GM12878 (cell line): ENCODE results near the gene LIG1. TPM values are rescaled to one million over a fixed set of nuclear protein-coding genes. Genes with fewer than 3 reads are reported as not detected.

Experiments used
- ATAC-seq: fragments of 200-7000 bp; cut with Tn5 transposase; 3 replicates; pipeline ENCODE4 v1.9.1; 2020; ENCODE audit warnings: mild to moderate bottlenecking, moderate library complexity
- BruUV-seq: library from RNA; stranded (reverse); fragments of 400-500 nt; replicated peaks from 2 replicates; lab custom pipeline; 2021; lab: Mats Ljungman, UMichigan
- CTCF ChIA-PET: fragments of 300-600 bp; sonication (Branson Sonifier 250); formaldehyde crosslinking; extraction: SDS; loops from one replicate; lab custom pipeline; 2021; ENCODE audit warnings: inconsistent platforms; lab: Yijun Ruan, JAX
- POLR2A ChIA-PET: fragments of 350-600 bp; formaldehyde crosslinking; extraction: SDS; loops from one replicate; lab custom pipeline; 2021; ENCODE audit warnings: inconsistent platforms; lab: Charles Lee
- RAD21 ChIA-PET: fragments of 300-600 bp; sonication (Branson Sonifier 250); formaldehyde crosslinking; loops from one replicate; lab custom pipeline; 2023; ENCODE audit warnings: antibody characterized with exemption; ENCODE audit not compliant: unreplicated experiment; lab: Charles Lee
- SMC1A ChIA-PET: fragments of 300-600 bp; sonication (Branson Sonifier 250); formaldehyde crosslinking; loops from one replicate; lab custom pipeline; 2023; ENCODE audit not compliant: unreplicated experiment, uncharacterized antibody; lab: Charles Lee
- DNase-seq: peaks from one replicate; pipeline ENCODE4 v3.0.0-alpha.2; 2011; ENCODE audit warnings: low read depth, low spot score
- FAIRE-seq: peaks from 3 replicates; lab custom pipeline; 2011; peaks lifted over from hg19 to GRCh38; lab: Jason Lieb, UNC
- H2AFZ ChIP-seq: 2 replicates; pipeline ENCODE4 v1.6.0; 2011; ENCODE audit warnings: low read depth, low read length, control low read depth; ENCODE audit not compliant: control insufficient read depth
- H3K27ac ChIP-seq: 2 replicates; pipeline ENCODE4 v1.5.1; 2011; ENCODE audit warnings: control low read depth; ENCODE audit not compliant: control insufficient read depth, insufficient read depth
- H3K27me3 ChIP-seq, 2 experiments: replicated peaks in 1 of 2; 2 replicates each; pipeline versions ENCODE4 v1.6.0 to v1.6.1; 2011; ENCODE audit warnings: low read length in 1 of 2; ENCODE audit not compliant: control insufficient read depth in 2 of 2, insufficient read depth in 2 of 2
- H3K36me3 ChIP-seq, 2 experiments: 2 replicates each; pipeline ENCODE4 v1.5.1; 2011; ENCODE audit warnings: low read length in 1 of 2; ENCODE audit not compliant: control insufficient read depth in 2 of 2, insufficient read depth in 2 of 2
- H3K4me1 ChIP-seq: 2 replicates; pipeline ENCODE4 v1.6.1; 2011; ENCODE audit warnings: mild to moderate bottlenecking, low read length, moderate library complexity, mixed read lengths; ENCODE audit not compliant: control insufficient read depth, insufficient read depth
- H3K4me2 ChIP-seq: 2 replicates; pipeline ENCODE4 v1.6.0; 2011; ENCODE audit warnings: control low read depth; ENCODE audit not compliant: control insufficient read depth, insufficient read depth
- H3K4me3 ChIP-seq: fragments of 200-600 bp; sonication (generic); 2 replicates; pipeline ENCODE4 v1.5.1; 2016
- H3K79me2 ChIP-seq: 2 replicates; pipeline ENCODE4 v1.6.0; 2011; ENCODE audit warnings: low read length; ENCODE audit not compliant: control insufficient read depth, insufficient read depth
- H3K9ac ChIP-seq: 2 replicates; pipeline ENCODE4 v1.8.0; 2011; ENCODE audit warnings: low read length, control low read depth, mixed read lengths; ENCODE audit not compliant: control insufficient read depth, insufficient read depth
- H3K9me3 ChIP-seq: replicated peaks from 3 replicates; pipeline ENCODE4 v1.5.1; 2011; ENCODE audit warnings: mild to moderate bottlenecking, low read length; ENCODE audit not compliant: control insufficient read depth, insufficient read depth
- H4K20me1 ChIP-seq: 2 replicates; pipeline ENCODE4 v1.6.0; 2011; ENCODE audit not compliant: control insufficient read depth, insufficient read depth
- ASH2L ChIP-seq: fragments of 300-600, 200-600 bp; sonication (generic); IDR thresholded peaks from 2 replicates; pipeline ENCODE4 v1.6.1; 2017; ENCODE audit warnings: low read depth, mild to moderate bottlenecking, borderline replicate concordance
- GATAD2B ChIP-seq: fragments of 450-650 bp; conservative IDR thresholded peaks from 2 replicates; pipeline ENCODE4 v1.6.1; 2017; ENCODE audit warnings: low read depth, mild to moderate bottlenecking, moderate library complexity
- NBN ChIP-seq: fragments of 450-650 bp; IDR thresholded peaks from 2 replicates; pipeline ENCODE4 v1.6.1; 2016
- NFYB ChIP-seq: IDR thresholded peaks from 2 replicates; pipeline ENCODE4 v1.6.1; 2011; ENCODE audit warnings: low read depth, mild to moderate bottlenecking, low read length, improper control_type of control experiment, moderate library complexity; ENCODE audit not compliant: insufficient read depth
- POLR2A ChIP-seq: IDR thresholded peaks from 2 replicates; pipeline ENCODE4 v1.6.1; 2011; ENCODE audit warnings: low read depth, mild to moderate bottlenecking, low read length
- SREBF2 ChIP-seq: IDR thresholded peaks from 2 replicates; pipeline ENCODE4 v1.6.1; 2012; ENCODE audit warnings: mild to moderate bottlenecking, low read length
- TCF12 ChIP-seq: IDR thresholded peaks from 2 replicates; pipeline ENCODE4 v1.6.1; 2011; ENCODE audit warnings: low read depth, mild to moderate bottlenecking, low read length
- TCF7 ChIP-seq: IDR thresholded peaks from 2 replicates; pipeline ENCODE4 v1.6.1; 2014; ENCODE audit warnings: antibody characterized with exemption, borderline replicate concordance
- ZNF622 ChIP-seq: fragments of 450-650 bp; IDR thresholded peaks from 2 replicates; pipeline ENCODE4 v1.6.1; 2017; ENCODE audit warnings: mild to moderate bottlenecking, inconsistent platforms
- WGBS: methylation state at CpG from one replicate; pipeline ENCODE4 v1.1.6; 2016; ENCODE audit warnings: low lambda C conversion rate; ENCODE audit not compliant: insufficient replicate concordance, insufficient coverage; ENCODE audit errors: missing lambda C conversion rate; 5-methylcytosine and 5-hydroxymethylcytosine counted together
- in situ Hi-C: fragments of 300-500 bp; cut with MboI; formaldehyde crosslinking; loops from 9 replicates; pipeline ENCODE4 v1.14.3; 2018; ENCODE audit warnings: mixed read lengths
- intact Hi-C: fragments of 100-400 bp; cut with micrococcal nuclease; formaldehyde crosslinking; loops from one replicate; pipeline ENCODE4 v1.14.2; 2022; ENCODE audit not compliant: unreplicated experiment
- polyA plus RNA-seq, 11 experiments: library from polyadenylated mRNA; depleted of rRNA in 4 of 11; unstranded in 6 of 11; stranded (reverse) in 5 of 11; fragments of >200 nt; fragmentation: Nextera tagmentation in 4 of 11; fragmentation: Illumina TruSeq in 1 of 11; extraction: Ambion mirVana in 4 of 11; extraction: Trizol in 1 of 11; gene quantifications; 1 replicate in 1 of 11; 2 replicates in 10 of 11; pipeline versions ENCODE4 v1.2.1 to v1.2.3, GENCODE V29; 2011 to 2016; ENCODE audit warnings: inconsistent platforms in 2 of 11, missing spikeins in 2 of 11, low read depth in 1 of 11
- total RNA-seq, 4 experiments: library from RNA; depleted of rRNA in 3 of 4; stranded (reverse); fragments of >200 nt in 3 of 4; fragmentation: Illumina TruSeq in 1 of 4; extraction: Trizol in 1 of 4; gene quantifications; 2 replicates each; pipeline versions ENCODE4 v1.2.1 to v1.2.3, GENCODE V29; 2013 to 2021
- TF ChIP-seq, protein P1 (sequence below): fragments of 450-650 bp; IDR thresholded peaks from 2 replicates; pipeline ENCODE4 v1.6.1; 2016; ENCODE audit warnings: mild to moderate bottlenecking
- TF ChIP-seq, protein P2 (sequence below): IDR thresholded peaks from 2 replicates; pipeline ENCODE4 v1.6.1; 2011; ENCODE audit warnings: mild to moderate bottlenecking, low read depth, low read length, moderate library complexity; ENCODE audit not compliant: insufficient replicate concordance
- TF ChIP-seq, protein P3 (sequence below): fragments of 450-650 bp; IDR thresholded peaks from 2 replicates; pipeline ENCODE4 v1.6.1; 2017; ENCODE audit warnings: antibody characterized with exemption, mild to moderate bottlenecking, moderate library complexity

The LIG1 gene
- total and polyA plus RNA-seq, 10 of the 15 experiments (the other 5 are each of a cell fraction or from before 2014, with no cell fraction given), result 7.8 to 117 (median 73.7) TPM

DNA sequence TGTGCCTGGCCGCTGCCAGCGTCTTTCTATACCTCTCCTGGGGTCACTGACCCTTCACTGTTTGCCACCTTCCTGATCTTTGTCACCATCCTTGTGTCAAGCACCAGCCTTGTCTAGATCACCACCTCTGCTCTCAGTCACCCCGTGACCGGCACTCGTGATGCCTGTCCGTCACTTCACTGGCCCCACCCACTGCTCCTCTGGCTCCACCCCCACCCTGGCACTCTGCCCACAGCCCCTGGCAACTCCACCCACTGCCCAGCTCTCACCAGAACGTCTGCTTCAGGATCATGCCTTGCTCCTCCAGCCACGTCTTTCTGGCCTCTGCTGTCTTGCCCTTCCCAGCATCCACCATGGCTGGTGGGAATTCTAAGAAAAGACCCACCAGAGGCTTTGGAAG is 34.7 kb downstream of the LIG1 start:
- WGBS, result 94% methylated on average over 8 of the region's 8 CpGs
- Histone ChIP-seq H3K9me3 (no peaks in the 10 kb centered on the region), H2AFZ (no peak overlapping the region), H3K4me3 (no peak overlapping the region), H3K4me1 (no peaks in the 10 kb centered on the region), H3K9ac (no peak overlapping the region), H3K27ac (no peak overlapping the region), H3K4me2 (no peak overlapping the region), H4K20me1 (no peaks in the 10 kb centered on the region), H3K79me2 (no peaks in the 10 kb centered on the region), H3K27me3 (no peaks in the 10 kb centered on the region), H3K36me3 (peaks cover 7 to 24% of the 10 kb centered on the region in 2 experiments; a peak in 3 of 4 replicates)
- POLR2A ChIA-PET, result no interaction called here
- CTCF ChIA-PET, result no interaction called here
- RAD21 ChIA-PET, result no interaction called here
- DNase-seq, result no peak
- FAIRE-seq, result no peak
- BruUV-seq, result no TSS peak
- ATAC-seq, result no peak
- intact Hi-C loops (no loop called here), in situ Hi-C loops (no loop called here)
- SMC1A ChIA-PET, result no interaction called here
- 0 out of 2 replicates have a peak, but pooled peaks have one; percentile 22 for TF ChIP-seq POLR2A
- no peak for TF ChIP-seq TCF12
- TF ChIP-seq, protein P1, sequence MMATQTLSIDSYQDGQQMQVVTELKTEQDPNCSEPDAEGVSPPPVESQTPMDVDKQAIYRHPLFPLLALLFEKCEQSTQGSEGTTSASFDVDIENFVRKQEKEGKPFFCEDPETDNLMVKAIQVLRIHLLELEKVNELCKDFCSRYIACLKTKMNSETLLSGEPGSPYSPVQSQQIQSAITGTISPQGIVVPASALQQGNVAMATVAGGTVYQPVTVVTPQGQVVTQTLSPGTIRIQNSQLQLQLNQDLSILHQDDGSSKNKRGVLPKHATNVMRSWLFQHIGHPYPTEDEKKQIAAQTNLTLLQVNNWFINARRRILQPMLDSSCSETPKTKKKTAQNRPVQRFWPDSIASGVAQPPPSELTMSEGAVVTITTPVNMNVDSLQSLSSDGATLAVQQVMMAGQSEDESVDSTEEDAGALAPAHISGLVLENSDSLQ, result peak; percentile 83
- TF ChIP-seq, protein P2, sequence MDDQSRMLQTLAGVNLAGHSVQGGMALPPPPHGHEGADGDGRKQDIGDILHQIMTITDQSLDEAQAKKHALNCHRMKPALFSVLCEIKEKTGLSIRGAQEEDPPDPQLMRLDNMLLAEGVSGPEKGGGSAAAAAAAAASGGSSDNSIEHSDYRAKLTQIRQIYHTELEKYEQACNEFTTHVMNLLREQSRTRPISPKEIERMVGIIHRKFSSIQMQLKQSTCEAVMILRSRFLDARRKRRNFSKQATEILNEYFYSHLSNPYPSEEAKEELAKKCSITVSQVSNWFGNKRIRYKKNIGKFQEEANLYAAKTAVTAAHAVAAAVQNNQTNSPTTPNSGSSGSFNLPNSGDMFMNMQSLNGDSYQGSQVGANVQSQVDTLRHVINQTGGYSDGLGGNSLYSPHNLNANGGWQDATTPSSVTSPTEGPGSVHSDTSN, result peak; percentile 51

DNA sequence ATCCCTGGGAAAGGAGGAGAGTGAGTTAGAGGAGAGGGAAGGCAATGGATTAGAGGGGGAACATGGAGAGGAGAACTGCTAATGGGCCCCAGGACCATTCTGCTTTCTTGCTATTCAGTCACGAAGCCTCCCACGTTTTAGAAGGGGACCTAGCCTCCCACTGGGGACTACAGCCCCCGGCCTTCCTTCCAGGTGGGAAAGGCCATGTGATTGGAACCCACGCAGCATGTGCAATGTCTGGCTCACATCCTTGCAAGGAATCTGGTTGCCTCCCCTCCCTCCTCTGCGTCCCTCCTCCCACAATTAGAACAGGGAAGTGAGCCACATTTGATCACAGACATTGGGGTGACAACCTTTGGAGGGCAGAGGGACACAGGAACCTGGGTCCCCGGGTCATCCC is 37.0 kb downstream of the LIG1 start:
- no peak overlapping the region for H2AFZ ChIP-seq
- ChIA-PET CTCF (no interaction called here), POLR2A (interaction anchor here (0.6 to 0.7 kb wide), 2 partner anchors 11 to 790 kb away, joined by 3 to 6 read pairs; no protein-coding TSS in a partner anchor), SMC1A (no interaction called here), RAD21 (no interaction called here)
- H3K4me1 ChIP-seq, result no peaks in the 10 kb centered on the region
- no TSS peak for BruUV-seq
- H3K9ac ChIP-seq, result no peak overlapping the region
- FAIRE-seq, result no peak
- no peaks in the 10 kb centered on the region for H3K27me3 ChIP-seq
- no peak overlapping the region for H3K4me2 ChIP-seq
- H3K27ac ChIP-seq, result no peak overlapping the region
- ATAC-seq, result no peak
- intact Hi-C loops, result no loop called here
- no peak for DNase-seq
- TF ChIP-seq NFYB (no peak), NBN (no peak), ASH2L (no peak), GATAD2B (no peak), TCF7 (no peak), ZNF622 (no peak), SREBF2 (no peak)
- TF ChIP-seq, protein P3, sequence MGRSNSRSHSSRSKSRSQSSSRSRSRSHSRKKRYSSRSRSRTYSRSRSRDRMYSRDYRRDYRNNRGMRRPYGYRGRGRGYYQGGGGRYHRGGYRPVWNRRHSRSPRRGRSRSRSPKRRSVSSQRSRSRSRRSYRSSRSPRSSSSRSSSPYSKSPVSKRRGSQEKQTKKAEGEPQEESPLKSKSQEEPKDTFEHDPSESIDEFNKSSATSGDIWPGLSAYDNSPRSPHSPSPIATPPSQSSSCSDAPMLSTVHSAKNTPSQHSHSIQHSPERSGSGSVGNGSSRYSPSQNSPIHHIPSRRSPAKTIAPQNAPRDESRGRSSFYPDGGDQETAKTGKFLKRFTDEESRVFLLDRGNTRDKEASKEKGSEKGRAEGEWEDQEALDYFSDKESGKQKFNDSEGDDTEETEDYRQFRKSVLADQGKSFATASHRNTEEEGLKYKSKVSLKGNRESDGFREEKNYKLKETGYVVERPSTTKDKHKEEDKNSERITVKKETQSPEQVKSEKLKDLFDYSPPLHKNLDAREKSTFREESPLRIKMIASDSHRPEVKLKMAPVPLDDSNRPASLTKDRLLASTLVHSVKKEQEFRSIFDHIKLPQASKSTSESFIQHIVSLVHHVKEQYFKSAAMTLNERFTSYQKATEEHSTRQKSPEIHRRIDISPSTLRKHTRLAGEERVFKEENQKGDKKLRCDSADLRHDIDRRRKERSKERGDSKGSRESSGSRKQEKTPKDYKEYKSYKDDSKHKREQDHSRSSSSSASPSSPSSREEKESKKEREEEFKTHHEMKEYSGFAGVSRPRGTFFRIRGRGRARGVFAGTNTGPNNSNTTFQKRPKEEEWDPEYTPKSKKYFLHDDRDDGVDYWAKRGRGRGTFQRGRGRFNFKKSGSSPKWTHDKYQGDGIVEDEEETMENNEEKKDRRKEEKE, result no peak
- WGBS, result 90% methylated on average over 6 of the region's 6 CpGs
- in situ Hi-C loops, result no loop called here
- H3K79me2 ChIP-seq, result no peaks in the 10 kb centered on the region
- peaks cover 7 to 24% of the 10 kb centered on the region in 2 experiments; a peak in 3 of 4 replicates for H3K36me3 ChIP-seq
- no peaks in the 10 kb centered on the region for H4K20me1 ChIP-seq
- no peak overlapping the region for H3K4me3 ChIP-seq
- H3K9me3 ChIP-seq, result no peaks in the 10 kb centered on the region
